DOHH2 (cell line): ENCODE data around the gene HP.
"Not testable (repeated sequence)": the region's sequence is repeated elsewhere in the genome, so short reads cannot be mapped to it uniquely, and the experiment has no call there.

Experiments used
- H3F3A ChIP-seq: fragments of 200-600 bp; sonication (generic), shearing (Covaris generic); 2 replicates; pipeline ENCODE4 v1.6.0; 2016; ENCODE audit warnings: antibody characterized with exemption, mild to moderate bottlenecking; ENCODE audit not compliant: control insufficient read depth, insufficient read depth
- H3K27ac ChIP-seq: fragments of 200-600 bp; sonication (generic); 2 replicates; pipeline ENCODE4 v1.5.1; 2014; ENCODE audit warnings: low read depth, mild to moderate bottlenecking, low read length, moderate library complexity
- H3K27me3 ChIP-seq: fragments of 200-600 bp; sonication (generic); 2 replicates; pipeline ENCODE4 v1.6.1; 2014; ENCODE audit warnings: mild to moderate bottlenecking, low read length, mixed read lengths; ENCODE audit not compliant: control insufficient read depth
- H3K36me3 ChIP-seq: fragments of 200-600 bp; sonication (generic); 2 replicates; pipeline ENCODE4 v1.6.1; 2014; ENCODE audit warnings: mild to moderate bottlenecking, low read length, moderate library complexity, mixed read lengths; ENCODE audit not compliant: control insufficient read depth
- H3K4me1 ChIP-seq: fragments of 200-600 bp; sonication (generic); 2 replicates; pipeline ENCODE4 v1.6.1; 2014; ENCODE audit warnings: mild to moderate bottlenecking, low read length, mixed read lengths; ENCODE audit not compliant: control insufficient read depth
- H3K4me2 ChIP-seq: fragments of 200-600 bp; sonication (generic); 2 replicates; pipeline ENCODE4 v1.6.0; 2014; ENCODE audit warnings: mild to moderate bottlenecking, low read length, moderate library complexity
- H3K4me3 ChIP-seq: fragments of 200-600 bp; sonication (generic); 2 replicates; pipeline ENCODE4 v1.5.1; 2014; ENCODE audit warnings: mild to moderate bottlenecking, low read length, mixed read lengths
- H3K79me2 ChIP-seq: fragments of 200-600 bp; sonication (generic); 2 replicates; pipeline ENCODE4 v1.6.1; 2014; ENCODE audit warnings: mild to moderate bottlenecking, low read length, mixed read lengths; ENCODE audit not compliant: control insufficient read depth
- H3K9me2 ChIP-seq: fragments of 200-600 bp; sonication (generic); replicated peaks from 2 replicates; pipeline ENCODE4 v1.6.1; 2014; ENCODE audit warnings: mild to moderate bottlenecking, low read length, mixed read lengths; ENCODE audit not compliant: control insufficient read depth
- H3K9me3 ChIP-seq: fragments of 200-600 bp; sonication (generic); 2 replicates; pipeline ENCODE4 v1.6.1; 2014; ENCODE audit warnings: antibody characterized with exemption, low read length, mixed read lengths; ENCODE audit not compliant: control insufficient read depth, insufficient read depth
- H4K20me1 ChIP-seq: fragments of 200-600 bp; sonication (generic); 2 replicates; pipeline ENCODE4 v1.6.0; 2014; ENCODE audit warnings: low read depth, mild to moderate bottlenecking, antibody characterized with exemption, low read length, moderate library complexity; ENCODE audit not compliant: control insufficient read depth, insufficient read depth
- CTCF ChIP-seq: fragments of 200-600 bp; sonication (generic); IDR thresholded peaks from one replicate; pipeline ENCODE4 v1.5.1; 2014; ENCODE audit warnings: antibody characterized with exemption, mild to moderate bottlenecking, low read depth, low read length; ENCODE audit not compliant: poor library complexity, severe bottlenecking
- EZH2phosphoT487 ChIP-seq: fragments of 200-600 bp; sonication (generic); IDR thresholded peaks from 2 replicates; pipeline ENCODE4 v1.6.1; 2017; ENCODE audit warnings: borderline replicate concordance, mild to moderate bottlenecking, antibody characterized with exemption, low read length, moderate library complexity, mixed read lengths

Gene HP

GRCh38 chr16:72073560-72074230 lies 19.4 kb downstream of the HP start:
- H3K4me1 ChIP-seq = no peaks in the 10 kb centered on the region
- TF ChIP-seq EZH2phosphoT487 = no peak
- no peak for TF ChIP-seq CTCF
- no peaks in the 10 kb centered on the region for H3K27me3 ChIP-seq
- H3K79me2 ChIP-seq = no peaks in the 10 kb centered on the region
- no peak overlapping the region for H3K4me3 ChIP-seq
- no peaks in the 10 kb centered on the region for H3K9me3 ChIP-seq
- no peaks in the 10 kb centered on the region for H3K36me3 ChIP-seq
- no peaks in the 10 kb centered on the region for H3K9me2 ChIP-seq
- no peak overlapping the region for H3K4me2 ChIP-seq
- H4K20me1 ChIP-seq = no peaks in the 10 kb centered on the region
- no peak overlapping the region for H3K27ac ChIP-seq
- H3F3A ChIP-seq = no peaks in the 10 kb centered on the region

GRCh38 chr16:72075067-72075466 lies 20.8 kb downstream of the HP start:
- not testable (repeated sequence) for H3K79me2 ChIP-seq, H3F3A ChIP-seq, H3K36me3 ChIP-seq, H3K27me3 ChIP-seq, H3K9me3 ChIP-seq, H4K20me1 ChIP-seq, H3K4me3 ChIP-seq, H3K4me2 ChIP-seq, H3K4me1 ChIP-seq, H3K9me2 ChIP-seq, H3K27ac ChIP-seq

GRCh38 chr16:72076991-72077706 lies 22.8 kb downstream of the HP start:
- not testable (repeated sequence) for H3K4me3 ChIP-seq, H4K20me1 ChIP-seq, H3K9me3 ChIP-seq, H3K27ac ChIP-seq, H3F3A ChIP-seq, H3K4me2 ChIP-seq, H3K4me1 ChIP-seq, H3K79me2 ChIP-seq, H3K9me2 ChIP-seq, H3K27me3 ChIP-seq, H3K36me3 ChIP-seq

- Histone ChIP-seq H3K4me2 (no peak overlapping the region), H3K4me3 (no peak overlapping the region), H3K9me3 (peaks cover 10% of the 10 kb centered on the region; the same call in 1 of the 2 replicates), H3K36me3 (peaks cover 40% of the 10 kb centered on the region), H3F3A (no peaks in the 10 kb centered on the region), H3K79me2 (no peaks in the 10 kb centered on the region), H3K27ac (no peak overlapping the region), H3K27me3 (no peaks in the 10 kb centered on the region), H3K4me1 (no peaks in the 10 kb centered on the region), H3K9me2 (no peaks in the 10 kb centered on the region), H4K20me1 (no peaks in the 10 kb centered on the region)
- TF ChIP-seq CTCF = no peak
- no peak for TF ChIP-seq EZH2phosphoT487
These were observed 29.6 kb downstream of the HP start for GRCh38 chr16:72083778-72084404.
